ENCODE data around the gene DRAXIN. TPM values are rescaled to one million over a fixed set of nuclear protein-coding genes. Genes with fewer than 3 reads are reported as not detected.
A peak's percentile ranks its signal among the peaks of the same experiment; 100 is the strongest.

Gene DRAXIN
- total and polyA plus RNA-seq, 4 donors, result 0.04 to 0.31 (median 0.14) TPM

- Histone ChIP-seq H3K9ac (ENCODE audit: insufficient read depth in 1 of 2, low read length in 2 of 2) (no peak overlapping the region), H3K4me3 (no peak overlapping the region), H3K36me3 (ENCODE audit: control insufficient read depth in 4 of 4, insufficient read depth in 4 of 4, low read length in 4 of 4) (no peaks in the 10 kb centered on the region), H3K9me3 (ENCODE audit: control insufficient read depth in 4 of 4, insufficient read depth in 3 of 4, low read length in 3 of 4) (peaks cover 0 to 3% (median 0%) of the 10 kb centered on the region in 4 donors), H3K27ac (ENCODE audit: low read depth in 1 of 2, low read length in 1 of 2) (no peak overlapping the region), H3K4me1 (ENCODE audit: control insufficient read depth in 5 of 5, insufficient read depth in 5 of 5, low read length in 5 of 5) (peaks cover 0 to 4% (median 0%) of the 10 kb centered on the region in 5 donors), H3K27me3 (ENCODE audit: control insufficient read depth in 3 of 3, insufficient read depth in 3 of 3, low read length in 2 of 3) (peaks cover 0 to 8% (median 0%) of the 10 kb centered on the region in 3 donors)
- TF ChIP-seq CTCF (IDR thresholded peaks at IDR 0.05; ENCODE audit: control extremely low read depth, extremely low read depth), result no peak
- ATAC-seq (ENCODE audit: insufficient read depth, low FRiP score), result no peak
- no peak for DNase-seq
- WGBS, 2 donors, result 96 to 97% methylated on average over 1 of the region's 1 CpG
Measured at GRCh38 chr1:11757047-11757446, 65.5 kb downstream of the DRAXIN start.

GRCh38 chr1:11759791-11760190, 68.3 kb downstream of the DRAXIN start:
- 90 to 93% methylated on average over 4 of the region's 4 CpGs for WGBS, 2 donors

GRCh38 chr1:11761285-11761684, 69.8 kb downstream of the DRAXIN start:
- Histone ChIP-seq H3K36me3 (ENCODE audit: control insufficient read depth in 4 of 4, insufficient read depth in 4 of 4, low read length in 4 of 4) (no peaks in the 10 kb centered on the region), H3K4me1 (ENCODE audit: control insufficient read depth in 5 of 5, insufficient read depth in 5 of 5, low read length in 5 of 5) (peaks cover 0 to 6% (median 0%) of the 10 kb centered on the region in 5 donors), H3K27me3 (ENCODE audit: control insufficient read depth in 3 of 3, insufficient read depth in 3 of 3, low read length in 2 of 3) (peaks cover 0 to 11% (median 0%) of the 10 kb centered on the region in 3 donors), H3K9me3 (ENCODE audit: control insufficient read depth in 4 of 4, insufficient read depth in 3 of 4, low read length in 3 of 4) (peaks cover 0 to 4% (median 0%) of the 10 kb centered on the region in 4 donors), H3K27ac (ENCODE audit: low read depth in 1 of 2, low read length in 1 of 2) (no peak overlapping the region), H3K9ac (ENCODE audit: insufficient read depth in 1 of 2, low read length in 2 of 2) (no peak overlapping the region), H3K4me3 (no peak overlapping the region)
- no peak for TF ChIP-seq CTCF (IDR thresholded peaks at IDR 0.05; ENCODE audit: control extremely low read depth, extremely low read depth)
- DNase-seq (no peak), ATAC-seq (ENCODE audit: insufficient read depth, low FRiP score) (no peak)
- 87% methylated on average over 6 of the region's 6 CpGs for WGBS, 2 donors

More at GRCh38 chr1:11759791-11760190, 68.3 kb downstream of the DRAXIN start:
- Histone ChIP-seq H3K27me3 (ENCODE audit: control insufficient read depth in 3 of 3, insufficient read depth in 3 of 3, low read length in 2 of 3) (peaks cover 0 to 11% (median 0%) of the 10 kb centered on the region in 3 donors), H3K27ac (ENCODE audit: low read depth in 1 of 2, low read length in 1 of 2) (no peak overlapping the region), H3K4me1 (ENCODE audit: control insufficient read depth in 5 of 5, insufficient read depth in 5 of 5, low read length in 5 of 5) (peaks cover 0 to 6% (median 0%) of the 10 kb centered on the region in 5 donors), H3K36me3 (ENCODE audit: control insufficient read depth in 4 of 4, insufficient read depth in 4 of 4, low read length in 4 of 4) (no peaks in the 10 kb centered on the region), H3K9ac (ENCODE audit: insufficient read depth in 1 of 2, low read length in 2 of 2) (no peak overlapping the region), H3K9me3 (ENCODE audit: control insufficient read depth in 4 of 4, insufficient read depth in 3 of 4, low read length in 3 of 4) (peaks cover 0 to 4% (median 0%) of the 10 kb centered on the region in 4 donors), H3K4me3 (no peak overlapping the region)
- TF ChIP-seq CTCF (IDR thresholded peaks at IDR 0.05; ENCODE audit: control extremely low read depth, extremely low read depth), result no peak
- DNase-seq, result no peak
- ATAC-seq (ENCODE audit: insufficient read depth, low FRiP score), result no peak

- no peaks in the 10 kb centered on the region for H3K36me3 ChIP-seq (ENCODE audit: control insufficient read depth in 4 of 4, insufficient read depth in 4 of 4, low read length in 4 of 4)
- no peak within 1 kb of the TSS for H3K9ac ChIP-seq (ENCODE audit: insufficient read depth in 1 of 2, low read length in 2 of 2)
- H3K4me1 ChIP-seq (ENCODE audit: control insufficient read depth in 5 of 5, insufficient read depth in 5 of 5, low read length in 5 of 5), result peaks cover 0 to 6% (median 0%) of the 10 kb centered on the region in 5 donors
- WGBS, 2 donors, result 4 to 7% methylated on average over 24 to 29 of the region's 29 CpGs
- H3K9me3 ChIP-seq (ENCODE audit: control insufficient read depth in 4 of 4, insufficient read depth in 3 of 4, low read length in 3 of 4), result peaks cover 0 to 4% (median 0%) of the 10 kb centered on the region in 4 donors
- TF ChIP-seq CTCF (IDR thresholded peaks at IDR 0.05; ENCODE audit: control extremely low read depth, extremely low read depth), result no peak
- no peak for ATAC-seq (ENCODE audit: insufficient read depth, low FRiP score)
- no peak within 1 kb of the TSS for H3K4me3 ChIP-seq
- DNase-seq, result peak in 1 of 3 donors; percentile 19
- no peak within 1 kb of the TSS for H3K27ac ChIP-seq (ENCODE audit: low read depth in 1 of 2, low read length in 1 of 2)
- H3K27me3 ChIP-seq (ENCODE audit: control insufficient read depth in 3 of 3, insufficient read depth in 3 of 3, low read length in 2 of 3), result peaks cover 0 to 11% (median 0%) of the 10 kb centered on the region in 3 donors
Measured at GRCh38 chr1:11761988-11762406, 70.5 kb downstream of the DRAXIN start, which contains the start of gene C1orf167. Gene C1orf167, plus strand, starts transcription at chr1:11762193. Its CDS starts 2,208 bp downstream, at chr1:11764401.
